ENCODE measurements around the gene CHIC2. TPM values are rescaled to one million over a fixed set of nuclear protein-coding genes. Genes with fewer than 3 reads are reported as not detected.
"Not testable (repeated sequence)": the region's sequence is repeated elsewhere in the genome, so short reads cannot be mapped to it uniquely, and the experiment has no call there.

The CHIC2 gene
- 10 to 100 TPM; 45.3 to 46.6 TPM for total RNA-seq
- 100 to 1,000 TPM in 1 of 2 donors, 10 to 100 TPM in 1; 52.6 to 120 TPM for polyA plus RNA-seq

GRCh38 chr4:54064317-54065111, at the start of gene CHIC2:
TSS of gene CHIC2 (minus strand) at chr4:54064605. CDS start at chr4:54064300, 305 bp downstream.
- H3K4me3 ChIP-seq (ENCODE audit: low read length in 2 of 2), result peak within 1 kb of the TSS; percentile 87 to 88
- POLR2A ChIA-PET (ENCODE audit: partially characterized antibody), result interaction anchor here (1.1 to 3.2 kb wide), 5 partner anchors 10 to 1352 kb away, joined by 3 to 13 read pairs (median 3); no protein-coding TSS in a partner anchor
- CTCF ChIA-PET (ENCODE audit: partially characterized antibody), result no interaction called here

GRCh38 chr4:54113206-54113605, 48.8 kb upstream of the CHIC2 start:
- H3K9me3 Mint-ChIP-seq; H3K36me3 ChIP-seq (ENCODE audit: insufficient read depth, low read length); H3K27ac ChIP-seq (ENCODE audit: low read depth, low read length); H3K9me3 ChIP-seq (ENCODE audit: control insufficient read depth in 1 of 2, low read length in 2 of 2); H3K4me3 ChIP-seq (ENCODE audit: low read length in 2 of 2); H3K4me3 Mint-ChIP-seq; H3K36me3 Mint-ChIP-seq; DNase-seq; H3K27ac Mint-ChIP-seq; POLR2A ChIA-PET (ENCODE audit: partially characterized antibody); intact Hi-C loops (cut with micrococcal nuclease); CTCF ChIA-PET (ENCODE audit: partially characterized antibody): not testable (repeated sequence)
- peaks cover 20% of the 10 kb centered on the region for H3K27me3 ChIP-seq (ENCODE audit: insufficient read depth, low read length)
- peaks cover 15% of the 10 kb centered on the region for H3K4me1 ChIP-seq (ENCODE audit: insufficient read depth, low read length)
- peaks cover 43 to 48% of the 10 kb centered on the region in 2 donors for H3K27me3 Mint-ChIP-seq
- H3K4me1 Mint-ChIP-seq, result peaks cover 7 to 26% (median 11%) of the 10 kb centered on the region in 4 donors

More at GRCh38 chr4:54064317-54065111, at the start of gene CHIC2:
- H3K27me3 ChIP-seq (ENCODE audit: insufficient read depth, low read length), result no peaks in the 10 kb centered on the region
- Mint-ChIP-seq H3K27me3 (no peaks in the 10 kb centered on the region), H3K4me1 (peaks cover 35 to 62% (median 45%) of the 10 kb centered on the region in 4 donors), H3K4me3 (peak within 1 kb of the TSS; percentile 90 to 99 (median 96)), H3K27ac (peak within 1 kb of the TSS; percentile 94 to 99 (median 98)), H3K9me3 (no peaks in the 10 kb centered on the region), H3K36me3 (peaks cover 0 to 24% of the 10 kb centered on the region in 2 donors)
- H3K9me3 ChIP-seq (ENCODE audit: control insufficient read depth in 1 of 2, low read length in 2 of 2), result no peaks in the 10 kb centered on the region
- H3K4me1 ChIP-seq (ENCODE audit: insufficient read depth, low read length), result peaks cover 47% of the 10 kb centered on the region
- no peaks in the 10 kb centered on the region for H3K36me3 ChIP-seq (ENCODE audit: insufficient read depth, low read length)
- H3K27ac ChIP-seq (ENCODE audit: low read depth, low read length), result peak within 1 kb of the TSS; percentile 98
- intact Hi-C loops (cut with micrococcal nuclease), result loop anchor here (1.0 to 5.0 kb wide), 5 partner anchors 27 to 1352 kb away; partner anchors contain the start of genes FIP1L1 and TMEM165
- peak; percentile 96 to 99 (median 98) for DNase-seq

GRCh38 chr4:54110019-54110416, 45.6 kb upstream of the CHIC2 start:
- no peak overlapping the region for H3K27ac ChIP-seq (ENCODE audit: low read depth, low read length)
- no peak overlapping the region for H3K4me3 ChIP-seq (ENCODE audit: low read length in 2 of 2)

GRCh38 chr4:54109241-54110018, 45.0 kb upstream of the CHIC2 start:
- POLR2A ChIA-PET (ENCODE audit: partially characterized antibody), result no interaction called here
- CTCF ChIA-PET (ENCODE audit: partially characterized antibody), result interaction anchor here (1.4 kb wide), 1 partner anchor 12 kb away, joined by 3 read pairs; no protein-coding TSS in a partner anchor
- no peak for DNase-seq
- peak overlapping the region in 4 of 8 donors; percentile 4 to 79 (median 54) for H3K4me3 Mint-ChIP-seq
- Histone ChIP-seq H3K27me3 (ENCODE audit: insufficient read depth, low read length) (peaks cover 45% of the 10 kb centered on the region), H3K36me3 (ENCODE audit: insufficient read depth, low read length) (no peaks in the 10 kb centered on the region), H3K9me3 (ENCODE audit: control insufficient read depth in 1 of 2, low read length in 2 of 2) (no peaks in the 10 kb centered on the region), H3K4me1 (ENCODE audit: insufficient read depth, low read length) (peaks cover 20% of the 10 kb centered on the region), H3K27ac (ENCODE audit: low read depth, low read length) (no peak overlapping the region), H3K4me3 (ENCODE audit: low read length in 2 of 2) (no peak overlapping the region)
- H3K27me3 Mint-ChIP-seq, result peaks cover 58 to 60% of the 10 kb centered on the region in 2 donors
- no peak overlapping the region for H3K27ac Mint-ChIP-seq
- H3K4me1 Mint-ChIP-seq, result peaks cover 11 to 38% (median 20%) of the 10 kb centered on the region in 4 donors
- no peaks in the 10 kb centered on the region for H3K36me3 Mint-ChIP-seq
- intact Hi-C loops (cut with micrococcal nuclease), result no loop called here
- H3K9me3 Mint-ChIP-seq, result peaks cover 0 to 2% (median 0%) of the 10 kb centered on the region in 8 donors

More at GRCh38 chr4:54110019-54110416, 45.6 kb upstream of the CHIC2 start:
- POLR2A ChIA-PET (ENCODE audit: partially characterized antibody), result no interaction called here
- Histone ChIP-seq H3K27me3 (ENCODE audit: insufficient read depth, low read length) (peaks cover 41% of the 10 kb centered on the region), H3K9me3 (ENCODE audit: control insufficient read depth in 1 of 2, low read length in 2 of 2) (no peaks in the 10 kb centered on the region), H3K36me3 (ENCODE audit: insufficient read depth, low read length) (no peaks in the 10 kb centered on the region), H3K4me1 (ENCODE audit: insufficient read depth, low read length) (peaks cover 20% of the 10 kb centered on the region)
- Mint-ChIP-seq H3K36me3 (no peaks in the 10 kb centered on the region), H3K4me3 (peak overlapping the region in 2 of 8 donors; percentile 23 to 40), H3K27me3 (peaks cover 53 to 56% of the 10 kb centered on the region in 2 donors), H3K4me1 (peaks cover 11 to 34% (median 20%) of the 10 kb centered on the region in 4 donors), H3K9me3 (peaks cover 0 to 2% (median 0%) of the 10 kb centered on the region in 8 donors), H3K27ac (no peak overlapping the region)
- CTCF ChIA-PET (ENCODE audit: partially characterized antibody), result interaction anchor here (1.4 kb wide), 1 partner anchor 12 kb away, joined by 3 read pairs; no protein-coding TSS in a partner anchor
- intact Hi-C loops (cut with micrococcal nuclease), result no loop called here
- no peak for DNase-seq

GRCh38 chr4:54107951-54108748, 43.7 kb upstream of the CHIC2 start:
- no peak overlapping the region for H3K4me3 ChIP-seq (ENCODE audit: low read length in 2 of 2)
- no peak overlapping the region for H3K27ac ChIP-seq (ENCODE audit: low read depth, low read length)
- Mint-ChIP-seq H3K27ac (peak overlapping the region in 2 of 7 donors; percentile 10 to 82), H3K4me1 (peaks cover 12 to 42% (median 22%) of the 10 kb centered on the region in 4 donors), H3K36me3 (no peaks in the 10 kb centered on the region), H3K27me3 (peaks cover 65 to 68% of the 10 kb centered on the region in 2 donors), H3K9me3 (peaks cover 0 to 2% (median 0%) of the 10 kb centered on the region in 8 donors), H3K4me3 (peak overlapping the region; percentile 57 to 85 (median 78))
- no peaks in the 10 kb centered on the region for H3K9me3 ChIP-seq (ENCODE audit: control insufficient read depth in 1 of 2, low read length in 2 of 2)
- POLR2A ChIA-PET (ENCODE audit: partially characterized antibody), result interaction anchor here (0.6 kb wide), 1 partner anchor 1881 kb away, joined by 3 read pairs; no protein-coding TSS in a partner anchor
- CTCF ChIA-PET (ENCODE audit: partially characterized antibody), result no interaction called here
- peaks cover 20% of the 10 kb centered on the region for H3K4me1 ChIP-seq (ENCODE audit: insufficient read depth, low read length)
- no peak for DNase-seq
- H3K27me3 ChIP-seq (ENCODE audit: insufficient read depth, low read length), result peaks cover 56% of the 10 kb centered on the region
- no peaks in the 10 kb centered on the region for H3K36me3 ChIP-seq (ENCODE audit: insufficient read depth, low read length)
- intact Hi-C loops (cut with micrococcal nuclease), result no loop called here

- Histone ChIP-seq H3K4me3 (ENCODE audit: low read length in 2 of 2) (no peak overlapping the region), H3K36me3 (ENCODE audit: insufficient read depth, low read length) (no peaks in the 10 kb centered on the region), H3K27me3 (ENCODE audit: insufficient read depth, low read length) (peaks cover 79% of the 10 kb centered on the region), H3K4me1 (ENCODE audit: insufficient read depth, low read length) (peaks cover 35% of the 10 kb centered on the region), H3K27ac (ENCODE audit: low read depth, low read length) (no peak overlapping the region), H3K9me3 (ENCODE audit: control insufficient read depth in 1 of 2, low read length in 2 of 2) (no peaks in the 10 kb centered on the region)
- peaks cover 22 to 54% (median 36%) of the 10 kb centered on the region in 4 donors for H3K4me1 Mint-ChIP-seq
- peaks cover 71 to 74% of the 10 kb centered on the region in 2 donors for H3K27me3 Mint-ChIP-seq
- H3K4me3 Mint-ChIP-seq, result no peak overlapping the region
- ChIA-PET CTCF (ENCODE audit: partially characterized antibody) (no interaction called here), POLR2A (ENCODE audit: partially characterized antibody) (no interaction called here)
- intact Hi-C loops (cut with micrococcal nuclease), result no loop called here
- no peaks in the 10 kb centered on the region for H3K9me3 Mint-ChIP-seq
- DNase-seq, result no peak
- no peaks in the 10 kb centered on the region for H3K36me3 Mint-ChIP-seq
- no peak overlapping the region for H3K27ac Mint-ChIP-seq
These were observed 40.5 kb upstream of the CHIC2 start for GRCh38 chr4:54104907-54105306.

Data from CD4-positive, alpha-beta memory T cell (primary cell).